BLaER1 (cell line): ENCODE data around the gene FHDC1.

Source experiments
- H3K27ac ChIP-seq: shearing (Covaris generic); formaldehyde crosslinking; 2 replicates; pipeline ENCODE4 v1.8.1; 2022
- H3K27me3 ChIP-seq: shearing (Covaris generic); formaldehyde crosslinking; 2 replicates; pipeline ENCODE4 v1.8.1; 2022
- H3K36me3 ChIP-seq: shearing (Covaris generic); formaldehyde crosslinking; 2 replicates; pipeline ENCODE4 v1.8.1; 2022
- H3K4me1 ChIP-seq: shearing (Covaris generic); formaldehyde crosslinking; 2 replicates; pipeline ENCODE4 v1.8.1; 2022
- H3K4me2 ChIP-seq: shearing (Covaris generic); formaldehyde crosslinking; 2 replicates; pipeline ENCODE4 v1.8.1; 2022
- H3K4me3 ChIP-seq: shearing (Covaris generic); formaldehyde crosslinking; 2 replicates; pipeline ENCODE4 v1.8.1; 2022
- H3K9ac ChIP-seq: shearing (Covaris generic); formaldehyde crosslinking; 2 replicates; pipeline ENCODE4 v1.8.1; 2022
- H3K9me3 ChIP-seq: shearing (Covaris generic); formaldehyde crosslinking; 2 replicates; pipeline ENCODE4 v1.8.1; 2022
- H4K20me1 ChIP-seq: shearing (Covaris generic); formaldehyde crosslinking; 2 replicates; pipeline ENCODE4 v1.8.1; 2022
- Cebpa-rat ChIP-seq: shearing (Covaris generic); IDR thresholded peaks from 2 replicates; pipeline ENCODE4 v1.8.1; 2022

The FHDC1 gene

GRCh38 chr4:152990471-152991131 lies 54.5 kb downstream of the FHDC1 start:
- Histone ChIP-seq H3K4me2 (no peak overlapping the region), H3K4me1 (peaks cover 14% of the 10 kb centered on the region), H3K9ac (no peak overlapping the region), H3K4me3 (no peak overlapping the region), H4K20me1 (no peaks in the 10 kb centered on the region), H3K9me3 (no peaks in the 10 kb centered on the region), H3K36me3 (no peaks in the 10 kb centered on the region), H3K27me3 (no peaks in the 10 kb centered on the region), H3K27ac (no peak overlapping the region)
- TF ChIP-seq Cebpa-rat = no peak

DNA sequence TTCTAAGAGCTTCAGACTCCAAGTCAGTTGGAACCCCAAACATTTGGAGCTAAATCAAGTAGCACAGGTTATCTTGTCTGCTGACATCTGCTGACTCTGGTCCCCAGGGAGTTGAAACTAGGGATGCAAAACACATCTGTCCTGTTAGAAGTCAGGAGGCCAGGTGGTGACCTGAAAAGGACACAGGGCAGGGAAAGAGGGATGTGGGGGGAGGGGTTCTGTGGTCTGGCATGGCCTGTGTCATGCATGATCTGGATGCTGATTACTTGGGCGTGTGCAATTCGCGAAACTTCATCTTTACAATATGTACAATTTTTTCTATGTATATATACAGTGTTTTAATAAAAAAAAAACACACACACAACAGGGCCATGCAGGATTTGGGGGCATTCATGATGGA lies 55.3 kb downstream of the FHDC1 start:
- Histone ChIP-seq H3K9ac (no peak overlapping the region), H4K20me1 (no peaks in the 10 kb centered on the region), H3K27me3 (no peaks in the 10 kb centered on the region)

GRCh38 chr4:152992027-152992426 lies 55.9 kb downstream of the FHDC1 start:
- Histone ChIP-seq H3K4me2 (0 out of 2 replicates have a peak overlapping the region, but pooled peaks have one; percentile 8), H3K27me3 (no peaks in the 10 kb centered on the region), H3K36me3 (no peaks in the 10 kb centered on the region), H4K20me1 (no peaks in the 10 kb centered on the region), H3K4me3 (no peak overlapping the region), H3K9ac (no peak overlapping the region), H3K9me3 (no peaks in the 10 kb centered on the region), H3K4me1 (peaks cover 26% of the 10 kb centered on the region), H3K27ac (no peak overlapping the region)
- TF ChIP-seq Cebpa-rat = no peak

More for the DNA sequence above, 55.3 kb downstream of the FHDC1 start:
- H3K36me3 ChIP-seq = no peaks in the 10 kb centered on the region
- H3K27ac ChIP-seq = no peak overlapping the region
- no peaks in the 10 kb centered on the region for H3K9me3 ChIP-seq
- H3K4me3 ChIP-seq = no peak overlapping the region
- 0 out of 2 replicates have a peak overlapping the region, but pooled peaks have one; percentile 8 for H3K4me2 ChIP-seq
- TF ChIP-seq Cebpa-rat = no peak
- H3K4me1 ChIP-seq = peaks cover 22% of the 10 kb centered on the region

- H3K9ac ChIP-seq = no peak overlapping the region
- no peak overlapping the region for H3K4me3 ChIP-seq
- no peaks in the 10 kb centered on the region for H3K9me3 ChIP-seq
- H3K4me1 ChIP-seq = peaks cover 26% of the 10 kb centered on the region
- H3K27ac ChIP-seq = no peak overlapping the region
- no peaks in the 10 kb centered on the region for H3K36me3 ChIP-seq
- H4K20me1 ChIP-seq = no peaks in the 10 kb centered on the region
- H3K4me2 ChIP-seq = no peak overlapping the region
- H3K27me3 ChIP-seq = no peaks in the 10 kb centered on the region
- no peak for TF ChIP-seq Cebpa-rat
Measured at GRCh38 chr4:152992466-152992865, 56.3 kb downstream of the FHDC1 start.

DNA sequence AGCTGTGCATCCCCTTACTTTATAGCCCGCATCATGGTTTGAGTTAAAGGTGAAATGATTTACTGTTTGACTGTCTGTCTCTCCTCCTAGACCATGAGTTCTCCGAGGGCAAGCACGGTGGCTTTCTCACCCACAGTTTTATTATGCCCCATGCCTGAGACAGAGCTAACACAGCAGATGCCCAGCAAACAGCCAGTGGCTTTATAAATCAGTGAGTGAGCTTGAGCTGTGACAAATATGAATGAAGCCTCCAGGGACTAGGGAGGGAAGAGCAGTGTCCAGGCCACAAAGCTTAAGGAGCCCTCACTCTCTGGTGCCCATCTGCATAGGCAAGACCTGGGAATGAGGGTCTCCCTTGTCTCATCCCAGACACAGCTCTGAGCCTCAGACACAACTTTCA lies 57.9 kb downstream of the FHDC1 start:
- H3K36me3 ChIP-seq = no peaks in the 10 kb centered on the region
- peaks cover 26% of the 10 kb centered on the region for H3K4me1 ChIP-seq
- TF ChIP-seq Cebpa-rat = no peak
- H3K9ac ChIP-seq = no peak overlapping the region
- no peaks in the 10 kb centered on the region for H4K20me1 ChIP-seq
- H3K27me3 ChIP-seq = no peaks in the 10 kb centered on the region
- no peaks in the 10 kb centered on the region for H3K9me3 ChIP-seq
- H3K27ac ChIP-seq = no peak overlapping the region
- no peak overlapping the region for H3K4me3 ChIP-seq
- H3K4me2 ChIP-seq = no peak overlapping the region

GRCh38 chr4:152996111-152996571 lies 60.0 kb downstream of the FHDC1 start:
- peaks cover 26% of the 10 kb centered on the region for H3K4me1 ChIP-seq
- peak overlapping the region; percentile 47 for H3K27ac ChIP-seq

DNA sequence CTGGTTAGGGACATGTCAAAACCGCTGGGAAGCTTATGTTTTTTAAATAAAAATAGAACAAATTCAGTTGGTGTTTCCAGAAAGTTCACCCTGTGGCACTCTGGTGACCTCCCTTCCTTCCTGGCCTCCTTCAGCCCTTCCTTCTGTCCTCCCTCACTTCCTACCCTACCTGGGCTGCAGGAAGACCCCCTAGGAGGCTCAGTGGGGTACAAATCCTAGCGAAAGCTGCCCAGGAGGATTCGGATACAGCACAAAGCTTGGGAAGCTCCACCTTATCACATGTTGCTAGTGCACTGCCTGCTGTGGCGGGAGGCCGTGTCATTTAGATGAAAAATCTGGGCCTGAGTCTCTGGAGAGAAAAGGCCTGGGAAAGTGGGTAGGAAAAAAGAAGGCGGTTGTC lies 60.5 kb downstream of the FHDC1 start:
- Histone ChIP-seq H3K27ac (peak overlapping the region; percentile 47), H4K20me1 (no peaks in the 10 kb centered on the region), H3K4me3 (no peak overlapping the region), H3K27me3 (no peaks in the 10 kb centered on the region), H3K36me3 (no peaks in the 10 kb centered on the region), H3K9ac (no peak overlapping the region), H3K9me3 (no peaks in the 10 kb centered on the region), H3K4me2 (peak overlapping the region; percentile 44), H3K4me1 (peaks cover 21% of the 10 kb centered on the region)
- no peak for TF ChIP-seq Cebpa-rat

More at GRCh38 chr4:152996111-152996571, 60.0 kb downstream of the FHDC1 start:
- Histone ChIP-seq H3K9ac (no peak overlapping the region), H3K36me3 (no peaks in the 10 kb centered on the region), H3K9me3 (no peaks in the 10 kb centered on the region), H4K20me1 (no peaks in the 10 kb centered on the region), H3K27me3 (no peaks in the 10 kb centered on the region), H3K4me2 (peak overlapping the region; percentile 44), H3K4me3 (no peak overlapping the region)
- no peak for TF ChIP-seq Cebpa-rat

DNA sequence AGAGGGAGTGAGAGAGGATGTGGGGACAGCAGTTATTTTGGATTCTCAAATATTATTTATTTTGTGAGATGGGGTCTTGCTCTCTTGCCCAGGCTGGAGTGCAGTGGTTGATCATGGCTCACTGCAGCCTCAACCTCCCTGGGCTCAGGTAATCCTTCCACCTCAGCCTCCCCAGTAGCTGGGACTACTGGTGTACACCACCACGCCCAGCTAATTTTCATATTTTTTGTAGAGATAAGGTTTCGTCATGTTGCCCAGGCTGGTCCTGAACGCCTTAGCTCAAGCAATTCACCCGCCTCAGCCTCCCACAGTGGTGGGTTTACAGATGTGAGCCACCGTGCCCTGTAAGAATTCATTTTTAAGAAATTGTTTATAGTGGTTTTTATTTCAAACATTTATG lies 61.2 kb downstream of the FHDC1 start:
- TF ChIP-seq Cebpa-rat = no peak
- no peak overlapping the region for H3K4me2 ChIP-seq
- H3K27me3 ChIP-seq = no peaks in the 10 kb centered on the region
- no peaks in the 10 kb centered on the region for H3K36me3 ChIP-seq
- no peak overlapping the region for H3K9ac ChIP-seq
- H3K4me3 ChIP-seq = no peak overlapping the region
- peaks cover 16% of the 10 kb centered on the region for H3K4me1 ChIP-seq
- H4K20me1 ChIP-seq = no peaks in the 10 kb centered on the region
- H3K27ac ChIP-seq = no peak overlapping the region
- H3K9me3 ChIP-seq = no peaks in the 10 kb centered on the region

DNA sequence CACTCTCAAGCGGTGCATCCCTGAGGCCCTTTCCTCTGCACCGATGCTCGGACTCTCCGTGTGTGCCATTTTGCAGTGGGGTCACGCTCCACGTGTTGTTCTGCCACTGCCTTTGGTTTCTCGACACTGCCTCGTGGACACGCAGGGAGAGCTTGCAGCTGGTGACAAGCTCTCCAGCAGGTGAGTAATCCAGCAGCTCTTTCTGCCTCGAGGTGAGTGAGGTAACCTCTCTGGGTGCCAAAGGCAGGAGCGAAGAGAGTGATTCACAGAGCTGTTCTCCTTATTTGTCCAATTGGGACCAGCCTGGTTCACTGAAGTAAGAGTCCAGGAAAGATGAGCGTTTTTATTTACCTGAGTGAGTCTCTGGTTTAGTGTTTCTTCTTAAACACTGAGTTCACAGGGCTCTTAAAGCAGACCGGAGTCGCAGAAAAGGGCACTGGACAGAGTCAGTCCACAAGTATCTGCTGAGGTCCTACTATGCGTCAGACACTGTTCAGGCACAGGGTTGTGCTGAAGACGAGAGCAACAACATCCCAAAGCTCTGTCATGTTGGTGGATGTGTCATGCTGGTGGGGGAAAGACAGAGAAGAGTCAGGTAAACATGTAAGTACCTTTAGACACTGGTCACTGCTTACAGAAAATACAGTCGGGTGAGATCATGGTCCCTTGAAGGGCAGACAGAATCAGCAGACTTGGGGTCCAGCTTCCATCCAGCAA lies 61.8 kb downstream of the FHDC1 start:
- Histone ChIP-seq H3K4me3 (no peak overlapping the region), H4K20me1 (no peaks in the 10 kb centered on the region), H3K4me2 (no peak overlapping the region), H3K27ac (no peak overlapping the region), H3K27me3 (no peaks in the 10 kb centered on the region), H3K9me3 (no peaks in the 10 kb centered on the region), H3K9ac (no peak overlapping the region), H3K36me3 (no peaks in the 10 kb centered on the region), H3K4me1 (peaks cover 16% of the 10 kb centered on the region)
- no peak for TF ChIP-seq Cebpa-rat

DNA sequence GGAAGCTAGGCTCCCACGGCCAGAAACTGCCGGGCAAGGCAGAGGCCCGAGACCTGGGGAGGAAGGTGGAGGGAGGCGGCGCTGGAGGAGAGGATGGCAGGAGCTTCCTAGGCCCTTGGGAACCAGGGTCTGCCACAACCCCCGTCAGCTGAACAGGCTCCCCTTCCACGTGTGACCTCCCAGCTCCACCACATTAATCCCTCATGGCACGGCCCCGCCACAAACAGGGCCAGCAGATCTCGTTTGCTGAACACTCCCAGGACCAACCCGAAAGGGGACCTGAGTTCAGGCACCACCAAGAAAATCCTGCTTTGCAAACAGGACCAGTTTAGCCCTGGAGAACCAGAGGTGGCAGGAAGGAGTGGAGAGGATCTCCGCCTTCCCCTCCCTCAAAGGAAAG lies 62.7 kb downstream of the FHDC1 start:
- Histone ChIP-seq H3K27me3 (no peaks in the 10 kb centered on the region), H3K9ac (no peak overlapping the region), H3K4me2 (no peak overlapping the region), H3K9me3 (no peaks in the 10 kb centered on the region), H4K20me1 (no peaks in the 10 kb centered on the region), H3K4me3 (no peak overlapping the region), H3K36me3 (no peaks in the 10 kb centered on the region), H3K4me1 (peaks cover 16% of the 10 kb centered on the region), H3K27ac (no peak overlapping the region)
- no peak for TF ChIP-seq Cebpa-rat
